SJCRH30 (cell line): ENCODE measurements around the gene DNM1. TPM values are rescaled to one million over a fixed set of nuclear protein-coding genes. Genes with fewer than 3 reads are reported as not detected.
"Not testable (repeated sequence)": the region's sequence is repeated elsewhere in the genome, so short reads cannot be mapped to it uniquely, and the experiment has no call there.

Experiments
- DNase-seq, 2 experiments: peaks; one replicate each; pipeline ENCODE4 v3.0.0-alpha.2; 2015 to 2020
- H3K27ac ChIP-seq: fragments of 250-450 bp; sonication (Bioruptor Pico); 2 replicates; pipeline ENCODE4 v1.5.1; 2020; ENCODE audit warnings: mild to moderate bottlenecking, moderate library complexity
- H3K27me3 ChIP-seq: fragments of 250-450 bp; sonication (Bioruptor Pico); 2 replicates; pipeline ENCODE4 v1.5.1; 2020; ENCODE audit warnings: mild to moderate bottlenecking, moderate library complexity
- H3K36me3 ChIP-seq: fragments of 250-450 bp; sonication (Bioruptor Pico); 2 replicates; pipeline ENCODE4 v1.5.1; 2020; ENCODE audit warnings: mild to moderate bottlenecking, moderate library complexity
- H3K4me1 ChIP-seq: fragments of 250-450 bp; sonication (Bioruptor Pico); 2 replicates; pipeline ENCODE4 v1.5.1; 2020; ENCODE audit warnings: mild to moderate bottlenecking, moderate library complexity
- H3K4me3 ChIP-seq: fragments of 250-450 bp; sonication (Bioruptor Pico); 2 replicates; pipeline ENCODE4 v1.5.1; 2020; ENCODE audit warnings: mild to moderate bottlenecking, moderate library complexity
- H3K9me3 ChIP-seq: fragments of 250-450 bp; sonication (Bioruptor Pico); replicated peaks from 2 replicates; pipeline ENCODE4 v1.5.1; 2020; ENCODE audit warnings: mild to moderate bottlenecking, moderate library complexity
- total RNA-seq: library from RNA; depleted of rRNA; stranded (reverse); fragments of >200 nt; shearing (Covaris generic); gene quantifications from 2 replicates; pipeline ENCODE4 v1.2.3, GENCODE V29; 2014

Gene DNM1
- total RNA-seq, 1 experiment from 2014 or later = 3.8 TPM

GRCh38 chr9:128167209-128167608, 36.0 kb upstream of the DNM1 start:
- no peak overlapping the region for H3K4me3 ChIP-seq
- no peaks in the 10 kb centered on the region for H3K27me3 ChIP-seq
- H3K36me3 ChIP-seq = peaks cover 77% of the 10 kb centered on the region
- H3K27ac ChIP-seq = no peak overlapping the region
- H3K9me3 ChIP-seq = no peaks in the 10 kb centered on the region
- no peaks in the 10 kb centered on the region for H3K4me1 ChIP-seq
- no peak for DNase-seq

GRCh38 chr9:128168731-128169308, 34.4 kb upstream of the DNM1 start:
- H3K27ac ChIP-seq = no peak overlapping the region
- no peaks in the 10 kb centered on the region for H3K27me3 ChIP-seq
- DNase-seq = no peak
- no peaks in the 10 kb centered on the region for H3K9me3 ChIP-seq
- no peaks in the 10 kb centered on the region for H3K4me1 ChIP-seq
- H3K4me3 ChIP-seq = no peak overlapping the region
- H3K36me3 ChIP-seq = peaks cover 69% of the 10 kb centered on the region

GRCh38 chr9:128169492-128169891, 33.7 kb upstream of the DNM1 start:
- peaks cover 64% of the 10 kb centered on the region for H3K36me3 ChIP-seq
- H3K27ac ChIP-seq = no peak overlapping the region
- DNase-seq = no peak
- no peaks in the 10 kb centered on the region for H3K27me3 ChIP-seq
- H3K4me1 ChIP-seq = no peaks in the 10 kb centered on the region
- no peak overlapping the region for H3K4me3 ChIP-seq
- no peaks in the 10 kb centered on the region for H3K9me3 ChIP-seq

GRCh38 chr9:128169925-128170324, 33.3 kb upstream of the DNM1 start:
- Histone ChIP-seq H3K9me3 (no peaks in the 10 kb centered on the region), H3K36me3 (peaks cover 59% of the 10 kb centered on the region)

GRCh38 chr9:128174062-128174461, 29.1 kb upstream of the DNM1 start:
- Histone ChIP-seq H3K27ac (no peak overlapping the region), H3K36me3 (peaks cover 55% of the 10 kb centered on the region)

More at GRCh38 chr9:128169925-128170324, 33.3 kb upstream of the DNM1 start:
- H3K27me3 ChIP-seq = no peaks in the 10 kb centered on the region
- no peak overlapping the region for H3K27ac ChIP-seq
- H3K4me1 ChIP-seq = no peaks in the 10 kb centered on the region
- DNase-seq = no peak
- no peak overlapping the region for H3K4me3 ChIP-seq

GRCh38 chr9:128175102-128175563, 28.0 kb upstream of the DNM1 start:
- Histone ChIP-seq H3K9me3 (no peaks in the 10 kb centered on the region), H3K4me1 (no peaks in the 10 kb centered on the region), H3K36me3 (peaks cover 56% of the 10 kb centered on the region), H3K27ac (no peak overlapping the region), H3K27me3 (no peaks in the 10 kb centered on the region), H3K4me3 (no peak overlapping the region)
- DNase-seq = no peak

More at GRCh38 chr9:128174062-128174461, 29.1 kb upstream of the DNM1 start:
- Histone ChIP-seq H3K4me3 (no peak overlapping the region), H3K4me1 (no peaks in the 10 kb centered on the region), H3K9me3 (no peaks in the 10 kb centered on the region), H3K27me3 (no peaks in the 10 kb centered on the region)
- DNase-seq = no peak

GRCh38 chr9:128175726-128176125, 27.5 kb upstream of the DNM1 start:
- no peak overlapping the region for H3K27ac ChIP-seq
- H3K4me3 ChIP-seq = no peak overlapping the region
- no peaks in the 10 kb centered on the region for H3K4me1 ChIP-seq
- peaks cover 57% of the 10 kb centered on the region for H3K36me3 ChIP-seq
- H3K9me3 ChIP-seq = no peaks in the 10 kb centered on the region
- no peak for DNase-seq
- no peaks in the 10 kb centered on the region for H3K27me3 ChIP-seq

GRCh38 chr9:128178806-128179431, 24.3 kb upstream of the DNM1 start:
- Histone ChIP-seq H3K27ac (no peak overlapping the region), H3K4me1 (no peaks in the 10 kb centered on the region), H3K4me3 (no peak overlapping the region), H3K27me3 (no peaks in the 10 kb centered on the region), H3K36me3 (peaks cover 77% of the 10 kb centered on the region), H3K9me3 (no peaks in the 10 kb centered on the region)
- DNase-seq = no peak

GRCh38 chr9:128180001-128180400, 23.2 kb upstream of the DNM1 start:
- Histone ChIP-seq H3K4me1 (no peaks in the 10 kb centered on the region), H3K27ac (no peak overlapping the region), H3K4me3 (no peak overlapping the region), H3K36me3 (peaks cover 85% of the 10 kb centered on the region), H3K27me3 (no peaks in the 10 kb centered on the region), H3K9me3 (no peaks in the 10 kb centered on the region)
- DNase-seq = no peak

- H3K36me3 ChIP-seq = peaks cover 81% of the 10 kb centered on the region
- H3K9me3 ChIP-seq = no peaks in the 10 kb centered on the region
- H3K4me3 ChIP-seq = no peak overlapping the region
Measured at GRCh38 chr9:128180447-128180846, 22.7 kb upstream of the DNM1 start.

GRCh38 chr9:128181480-128181879, 21.7 kb upstream of the DNM1 start:
- not testable (repeated sequence) for DNase-seq, H3K9me3 ChIP-seq, H3K27me3 ChIP-seq, H3K4me1 ChIP-seq, H3K4me3 ChIP-seq, H3K27ac ChIP-seq
- peaks cover 77% of the 10 kb centered on the region for H3K36me3 ChIP-seq

More at GRCh38 chr9:128180447-128180846, 22.7 kb upstream of the DNM1 start:
- no peaks in the 10 kb centered on the region for H3K4me1 ChIP-seq
- DNase-seq = no peak
- no peak overlapping the region for H3K27ac ChIP-seq
- no peaks in the 10 kb centered on the region for H3K27me3 ChIP-seq

- no peak for DNase-seq
- peaks cover 77% of the 10 kb centered on the region for H3K36me3 ChIP-seq
- no peaks in the 10 kb centered on the region for H3K4me1 ChIP-seq
Measured at GRCh38 chr9:128182893-128183588, 20.1 kb upstream of the DNM1 start.

GRCh38 chr9:128185979-128186965, 16.9 kb upstream of the DNM1 start:
- H3K4me3 ChIP-seq = no peak overlapping the region
- H3K36me3 ChIP-seq = peaks cover 59% of the 10 kb centered on the region
- peaks cover 4% of the 10 kb centered on the region; the same call in 1 of the 2 replicates for H3K4me1 ChIP-seq
- H3K27ac ChIP-seq = no peak overlapping the region
- no peaks in the 10 kb centered on the region for H3K27me3 ChIP-seq
- no peak for DNase-seq
- no peaks in the 10 kb centered on the region for H3K9me3 ChIP-seq

More at GRCh38 chr9:128182893-128183588, 20.1 kb upstream of the DNM1 start:
- no peaks in the 10 kb centered on the region for H3K27me3 ChIP-seq
- H3K9me3 ChIP-seq = no peaks in the 10 kb centered on the region
- H3K27ac ChIP-seq = no peak overlapping the region
- no peak overlapping the region for H3K4me3 ChIP-seq

GRCh38 chr9:128187361-128187760, 15.8 kb upstream of the DNM1 start:
- H3K27me3 ChIP-seq = no peaks in the 10 kb centered on the region

More at GRCh38 chr9:128187361-128187760, 15.8 kb upstream of the DNM1 start:
- Histone ChIP-seq H3K9me3 (no peaks in the 10 kb centered on the region), H3K4me3 (no peak overlapping the region), H3K36me3 (peaks cover 53% of the 10 kb centered on the region), H3K4me1 (peaks cover 4% of the 10 kb centered on the region; the same call in 1 of the 2 replicates), H3K27ac (no peak overlapping the region)
- no peak for DNase-seq
